ENCODE measurements around the gene MAML3. TPM values are rescaled to one million over a fixed set of nuclear protein-coding genes. Genes with fewer than 3 reads are reported as not detected.

MAML3 gene
- total RNA-seq, 2 experiments from 2014 or later = 2.5 to 2.9 TPM

DNA sequence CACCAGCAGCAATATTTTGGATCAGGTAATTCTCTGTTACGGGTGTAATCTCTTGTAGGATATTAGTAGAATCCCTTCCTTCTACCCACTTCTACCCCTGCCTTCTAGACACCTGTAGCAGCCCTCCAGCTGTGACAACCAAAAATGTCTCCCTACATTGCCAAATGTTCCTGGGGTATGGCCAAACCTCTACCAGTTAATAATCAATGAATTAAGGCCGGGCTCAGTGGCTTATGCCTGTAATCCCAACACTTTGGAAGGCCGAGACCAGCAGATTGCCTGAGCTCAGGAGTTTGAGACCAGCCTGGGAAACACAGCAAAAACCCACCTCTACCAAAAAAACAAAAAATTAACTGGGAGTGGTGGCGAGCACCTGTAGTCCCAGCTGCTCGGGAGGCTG, 9.9 kb downstream of the MAML3 start:
- intact Hi-C loops (cut with DNase I, micrococcal nuclease) = loop anchor here in 1 of 2 experiments (5.0 kb wide), 1 partner anchor 47 kb away; no protein-coding TSS in a partner anchor
- POLR2A ChIA-PET = interaction anchor here (0.6 to 2.1 kb wide), 4 partner anchors 10 to 313 kb away, joined by 3 to 7 read pairs (median 5); partner anchors contain the start of gene MAML3
- no peaks in the 10 kb centered on the region for H3K27me3 Mint-ChIP-seq

DNA sequence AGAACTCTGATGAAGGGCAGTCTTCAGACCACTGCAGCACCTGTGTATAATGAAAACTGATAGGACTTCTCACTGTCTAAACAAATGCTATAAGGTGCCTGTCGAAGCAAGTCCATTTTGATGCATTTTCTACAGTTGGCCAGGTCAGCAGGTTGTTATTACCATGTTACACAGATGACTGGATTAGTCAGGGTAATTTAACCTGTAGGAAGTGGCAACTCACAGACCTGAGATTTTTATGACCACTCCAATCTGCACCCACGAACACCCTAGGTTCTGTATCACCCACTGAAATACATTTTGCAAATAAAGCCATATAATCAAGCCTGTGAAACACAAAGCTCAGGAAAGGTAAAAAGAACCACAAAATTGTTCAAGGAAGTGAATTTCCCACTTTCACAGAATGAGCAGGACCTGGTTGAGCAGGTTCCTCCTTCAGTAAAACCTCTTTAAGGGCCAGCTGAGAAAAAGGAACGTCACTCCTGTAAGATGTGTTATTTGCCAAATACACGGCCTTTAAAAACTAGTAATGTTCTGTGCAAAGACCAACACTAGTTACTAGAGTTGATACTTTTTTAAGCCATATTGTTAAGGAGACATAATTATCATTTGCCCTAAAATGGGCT, 12.7 kb downstream of the MAML3 start:
- Histone ChIP-seq H3K9me3 (ENCODE audit: control insufficient read depth in 1 of 2, insufficient read depth in 1 of 2, low read length in 2 of 2) (no peaks in the 10 kb centered on the region), H3K4me1 (ENCODE audit: insufficient read depth, low read length) (peaks cover 3% of the 10 kb centered on the region), H3K36me3 (ENCODE audit: insufficient read depth, low read length) (no peaks in the 10 kb centered on the region), H3K27ac (ENCODE audit: low read depth in 1 of 2, low read length in 2 of 2) (no peak overlapping the region), H3K27me3 (ENCODE audit: control insufficient read depth in 1 of 2, insufficient read depth in 2 of 2, low read length in 2 of 2) (no peaks in the 10 kb centered on the region), H3K4me3 (ENCODE audit: low read length) (no peak overlapping the region)
- H3K36me3 Mint-ChIP-seq (ENCODE audit: low read depth) = no peaks in the 10 kb centered on the region
- ATAC-seq (ENCODE audit: poor library complexity) = no peak
- no peak for DNase-seq
- CTCF ChIA-PET = no interaction called here
- H3K27me3 Mint-ChIP-seq = no peaks in the 10 kb centered on the region
- peaks cover 32% of the 10 kb centered on the region for H3K4me1 Mint-ChIP-seq (ENCODE audit: low read depth)
- POLR2A ChIA-PET = interaction anchor here (1.8 kb wide), 1 partner anchor 9 kb away, joined by 5 read pairs; no protein-coding TSS in a partner anchor
- intact Hi-C loops (cut with DNase I, micrococcal nuclease) = loop anchor here in 1 of 2 experiments (5.0 kb wide), 1 partner anchor 44 kb away; no protein-coding TSS in a partner anchor
- H3K9me3 Mint-ChIP-seq = no peaks in the 10 kb centered on the region
- no peak overlapping the region for H3K4me3 Mint-ChIP-seq
- H3K27ac Mint-ChIP-seq = no peak overlapping the region
- TF ChIP-seq, protein P1, sequence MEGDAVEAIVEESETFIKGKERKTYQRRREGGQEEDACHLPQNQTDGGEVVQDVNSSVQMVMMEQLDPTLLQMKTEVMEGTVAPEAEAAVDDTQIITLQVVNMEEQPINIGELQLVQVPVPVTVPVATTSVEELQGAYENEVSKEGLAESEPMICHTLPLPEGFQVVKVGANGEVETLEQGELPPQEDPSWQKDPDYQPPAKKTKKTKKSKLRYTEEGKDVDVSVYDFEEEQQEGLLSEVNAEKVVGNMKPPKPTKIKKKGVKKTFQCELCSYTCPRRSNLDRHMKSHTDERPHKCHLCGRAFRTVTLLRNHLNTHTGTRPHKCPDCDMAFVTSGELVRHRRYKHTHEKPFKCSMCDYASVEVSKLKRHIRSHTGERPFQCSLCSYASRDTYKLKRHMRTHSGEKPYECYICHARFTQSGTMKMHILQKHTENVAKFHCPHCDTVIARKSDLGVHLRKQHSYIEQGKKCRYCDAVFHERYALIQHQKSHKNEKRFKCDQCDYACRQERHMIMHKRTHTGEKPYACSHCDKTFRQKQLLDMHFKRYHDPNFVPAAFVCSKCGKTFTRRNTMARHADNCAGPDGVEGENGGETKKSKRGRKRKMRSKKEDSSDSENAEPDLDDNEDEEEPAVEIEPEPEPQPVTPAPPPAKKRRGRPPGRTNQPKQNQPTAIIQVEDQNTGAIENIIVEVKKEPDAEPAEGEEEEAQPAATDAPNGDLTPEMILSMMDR (IDR thresholded peaks at IDR 0.05) = no peak

More for the DNA sequence above, 9.9 kb downstream of the MAML3 start:
- H3K4me1 Mint-ChIP-seq (ENCODE audit: low read depth) = peaks cover 24% of the 10 kb centered on the region
- no peaks in the 10 kb centered on the region for H3K9me3 Mint-ChIP-seq
- CTCF ChIA-PET = interaction anchor here (0.7 kb wide), 1 partner anchor 68 kb away, joined by 3 read pairs; no protein-coding TSS in a partner anchor
- H3K4me3 Mint-ChIP-seq = peak overlapping the region; percentile 46
- ATAC-seq (ENCODE audit: poor library complexity) (no peak), DNase-seq (no peak)
- Histone ChIP-seq H3K4me1 (ENCODE audit: insufficient read depth, low read length) (peaks cover 3% of the 10 kb centered on the region), H3K27me3 (ENCODE audit: control insufficient read depth in 1 of 2, insufficient read depth in 2 of 2, low read length in 2 of 2) (no peaks in the 10 kb centered on the region), H3K4me3 (ENCODE audit: low read length) (no peak overlapping the region), H3K36me3 (ENCODE audit: insufficient read depth, low read length) (no peaks in the 10 kb centered on the region), H3K9me3 (ENCODE audit: control insufficient read depth in 1 of 2, insufficient read depth in 1 of 2, low read length in 2 of 2) (no peaks in the 10 kb centered on the region), H3K27ac (ENCODE audit: low read depth in 1 of 2, low read length in 2 of 2) (no peak overlapping the region)
- no peaks in the 10 kb centered on the region for H3K36me3 Mint-ChIP-seq (ENCODE audit: low read depth)
- TF ChIP-seq, protein P1 (IDR thresholded peaks at IDR 0.05) = no peak
- no peak overlapping the region for H3K27ac Mint-ChIP-seq

DNA sequence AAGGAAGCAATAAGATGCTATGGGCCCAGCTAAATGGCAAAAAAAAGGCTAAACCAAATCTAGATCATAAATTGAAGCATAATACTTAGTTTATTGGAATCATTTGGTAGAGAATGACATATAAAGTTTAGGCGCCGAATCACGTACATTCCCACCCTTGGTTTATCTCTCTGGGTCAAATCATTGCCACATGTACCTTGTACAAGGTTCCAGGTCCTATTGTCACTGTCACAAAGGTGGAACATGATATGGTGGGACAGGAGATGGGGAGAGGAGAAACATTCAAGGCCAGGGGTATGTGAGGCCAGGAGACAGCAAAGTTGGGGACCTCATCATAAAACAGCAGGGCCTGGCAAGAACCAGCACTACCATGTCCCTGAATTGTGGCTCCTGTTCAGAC, 13.4 kb downstream of the MAML3 start:
- Histone ChIP-seq H3K27me3 (ENCODE audit: control insufficient read depth in 1 of 2, insufficient read depth in 2 of 2, low read length in 2 of 2) (no peaks in the 10 kb centered on the region), H3K4me3 (ENCODE audit: low read length) (no peak overlapping the region), H3K27ac (ENCODE audit: low read depth in 1 of 2, low read length in 2 of 2) (no peak overlapping the region), H3K36me3 (ENCODE audit: insufficient read depth, low read length) (no peaks in the 10 kb centered on the region), H3K4me1 (ENCODE audit: insufficient read depth, low read length) (peaks cover 3% of the 10 kb centered on the region), H3K9me3 (ENCODE audit: control insufficient read depth in 1 of 2, insufficient read depth in 1 of 2, low read length in 2 of 2) (no peaks in the 10 kb centered on the region)
- Mint-ChIP-seq H3K27ac (no peak overlapping the region), H3K9me3 (no peaks in the 10 kb centered on the region), H3K4me3 (no peak overlapping the region), H3K27me3 (no peaks in the 10 kb centered on the region), H3K36me3 (ENCODE audit: low read depth) (no peaks in the 10 kb centered on the region), H3K4me1 (ENCODE audit: low read depth) (peaks cover 32% of the 10 kb centered on the region)
- intact Hi-C loops (cut with DNase I, micrococcal nuclease) = loop anchor here in 1 of 2 experiments (5.0 kb wide), 1 partner anchor 43 kb away; no protein-coding TSS in a partner anchor
- DNase-seq (no peak), ATAC-seq (ENCODE audit: poor library complexity) (no peak)
- ChIA-PET CTCF (no interaction called here), POLR2A (interaction anchor here (1.8 kb wide), 1 partner anchor 10 kb away, joined by 5 read pairs; no protein-coding TSS in a partner anchor)
- TF ChIP-seq, protein P1 (IDR thresholded peaks at IDR 0.05) = no peak

All from CD4-positive, alpha-beta T cell (primary cell).